ENCODE data around the gene RAB27A. TPM values are rescaled to one million over a fixed set of nuclear protein-coding genes. Genes with fewer than 3 reads are reported as not detected.

RAB27A gene
- total RNA-seq, 2 experiments from 2014 or later: 122 to 125 TPM

DNA sequence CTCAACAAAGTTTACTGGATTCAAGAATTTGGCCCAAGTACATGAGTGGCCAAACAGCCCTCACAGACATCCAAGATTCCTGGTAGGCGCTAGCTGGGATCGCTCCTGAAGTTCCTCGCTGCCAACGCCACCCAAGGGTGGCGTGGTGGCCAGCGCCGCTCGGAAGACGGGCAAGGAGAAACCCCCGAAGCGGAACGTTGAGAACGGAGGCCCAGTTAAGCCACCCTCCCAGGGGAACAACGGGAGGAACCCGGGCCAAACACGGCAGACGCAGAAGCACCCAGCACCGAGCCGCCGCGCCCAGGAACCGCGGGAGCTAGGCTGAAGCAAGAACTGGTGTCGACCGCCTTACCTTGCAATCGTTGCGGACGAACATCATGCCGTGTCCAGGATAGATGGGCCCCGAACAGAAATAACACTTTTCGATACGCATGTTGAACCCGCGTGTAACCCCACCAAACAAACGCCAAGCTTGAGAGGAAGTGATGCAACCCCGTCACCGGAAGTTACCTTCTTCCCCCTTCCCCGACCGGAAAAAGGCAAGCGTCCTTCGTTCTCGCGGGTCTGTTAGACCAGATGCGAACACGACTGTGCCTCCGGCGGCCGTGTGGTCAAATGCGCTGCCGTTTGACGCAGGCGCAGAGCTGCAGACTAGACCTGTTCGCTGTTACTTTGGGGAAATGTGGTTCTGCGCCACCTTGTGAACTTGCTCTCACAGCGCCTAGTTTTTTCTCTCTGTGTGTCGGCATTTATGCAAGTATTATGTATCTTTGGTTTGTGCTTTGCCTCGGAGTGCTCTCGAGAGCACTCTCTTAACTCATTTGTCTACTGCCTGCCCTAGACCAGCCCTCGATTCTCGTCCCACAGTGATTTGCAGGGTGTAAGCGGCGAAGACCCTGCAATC, 92.9 kb downstream of the RAB27A start, which contains the start of gene RSL24D1:
TSS of gene RSL24D1 (minus strand) at position 484 of the 904 bp plus-strand sequence. CDS start at position 433, 51 bp downstream.
- Mint-ChIP-seq H3K27me3 (no peaks in the 10 kb centered on the region), H3K4me3 (no peak within 1 kb of the TSS), H3K4me1 (ENCODE audit: low read depth) (peaks cover 21% of the 10 kb centered on the region), H3K27ac (no peak within 1 kb of the TSS), H3K36me3 (ENCODE audit: low read depth) (peaks cover 28% of the 10 kb centered on the region), H3K9me3 (peaks cover 7% of the 10 kb centered on the region)
- DNase-seq: peak; percentile 98
- TF ChIP-seq, protein P1, sequence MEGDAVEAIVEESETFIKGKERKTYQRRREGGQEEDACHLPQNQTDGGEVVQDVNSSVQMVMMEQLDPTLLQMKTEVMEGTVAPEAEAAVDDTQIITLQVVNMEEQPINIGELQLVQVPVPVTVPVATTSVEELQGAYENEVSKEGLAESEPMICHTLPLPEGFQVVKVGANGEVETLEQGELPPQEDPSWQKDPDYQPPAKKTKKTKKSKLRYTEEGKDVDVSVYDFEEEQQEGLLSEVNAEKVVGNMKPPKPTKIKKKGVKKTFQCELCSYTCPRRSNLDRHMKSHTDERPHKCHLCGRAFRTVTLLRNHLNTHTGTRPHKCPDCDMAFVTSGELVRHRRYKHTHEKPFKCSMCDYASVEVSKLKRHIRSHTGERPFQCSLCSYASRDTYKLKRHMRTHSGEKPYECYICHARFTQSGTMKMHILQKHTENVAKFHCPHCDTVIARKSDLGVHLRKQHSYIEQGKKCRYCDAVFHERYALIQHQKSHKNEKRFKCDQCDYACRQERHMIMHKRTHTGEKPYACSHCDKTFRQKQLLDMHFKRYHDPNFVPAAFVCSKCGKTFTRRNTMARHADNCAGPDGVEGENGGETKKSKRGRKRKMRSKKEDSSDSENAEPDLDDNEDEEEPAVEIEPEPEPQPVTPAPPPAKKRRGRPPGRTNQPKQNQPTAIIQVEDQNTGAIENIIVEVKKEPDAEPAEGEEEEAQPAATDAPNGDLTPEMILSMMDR (IDR thresholded peaks at IDR 0.05): peak; percentile 38
- ChIA-PET POLR2A (interaction anchor here (0.7 to 1.8 kb wide), 13 partner anchors 11 to 211 kb away, joined by 3 to 9 read pairs (median 4); partner anchors contain the start of genes CCPG1, PIERCE2, PIGB and PIGBOS1), CTCF (interaction anchor here (0.7 to 2.1 kb wide), 10 partner anchors 11 to 243 kb away, joined by 3 to 7 read pairs (median 4); partner anchors contain the start of genes CCPG1 and PIERCE2)
- intact Hi-C loops (cut with micrococcal nuclease): loop anchor here (1.0 to 10.0 kb wide), 2 partner anchors 94 to 208 kb away; partner anchors contain the start of genes CCPG1 and PIERCE2
- peak; percentile 99 for ATAC-seq

DNA sequence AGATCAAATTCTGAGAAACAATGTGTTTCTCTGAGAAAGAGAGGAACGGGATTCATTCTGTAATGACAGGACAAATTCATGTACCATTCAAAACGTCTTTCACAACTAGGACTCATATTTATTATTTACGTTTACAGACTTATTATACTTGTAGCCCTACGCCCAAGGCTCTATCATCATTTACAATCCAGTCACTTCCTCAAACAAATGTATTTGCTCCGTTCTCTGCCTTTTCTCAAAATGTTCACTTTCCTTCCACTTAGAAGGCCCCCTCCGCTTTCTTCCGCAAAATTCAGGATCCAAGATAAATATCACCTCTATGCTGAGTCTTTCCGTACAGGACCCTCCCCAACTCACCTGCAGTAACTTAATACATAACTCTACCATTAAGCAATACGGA, 93.6 kb downstream of the RAB27A start:
- peaks cover 35% of the 10 kb centered on the region for H3K36me3 Mint-ChIP-seq (ENCODE audit: low read depth)
- TF ChIP-seq, protein P1 (IDR thresholded peaks at IDR 0.05): no peak
- ChIA-PET POLR2A (interaction anchor here (0.8 to 1.8 kb wide), 4 partner anchors 26 to 212 kb away, joined by 3 to 9 read pairs (median 5); partner anchors contain the start of genes CCPG1 and PIERCE2), CTCF (interaction anchor here (1.3 kb wide), 1 partner anchor 95 kb away, joined by 7 read pairs; no protein-coding TSS in a partner anchor)
- intact Hi-C loops (cut with micrococcal nuclease): loop anchor here (10.0 kb wide), 1 partner anchor 209 kb away; the partner anchor contains the start of genes CCPG1 and PIERCE2
- no peak overlapping the region for H3K4me3 Mint-ChIP-seq
- H3K27ac Mint-ChIP-seq: no peak overlapping the region
- no peak for ATAC-seq
- DNase-seq: no peak
- H3K27me3 Mint-ChIP-seq: no peaks in the 10 kb centered on the region
- peaks cover 28% of the 10 kb centered on the region for H3K4me1 Mint-ChIP-seq (ENCODE audit: low read depth)
- peaks cover 7% of the 10 kb centered on the region for H3K9me3 Mint-ChIP-seq

DNA sequence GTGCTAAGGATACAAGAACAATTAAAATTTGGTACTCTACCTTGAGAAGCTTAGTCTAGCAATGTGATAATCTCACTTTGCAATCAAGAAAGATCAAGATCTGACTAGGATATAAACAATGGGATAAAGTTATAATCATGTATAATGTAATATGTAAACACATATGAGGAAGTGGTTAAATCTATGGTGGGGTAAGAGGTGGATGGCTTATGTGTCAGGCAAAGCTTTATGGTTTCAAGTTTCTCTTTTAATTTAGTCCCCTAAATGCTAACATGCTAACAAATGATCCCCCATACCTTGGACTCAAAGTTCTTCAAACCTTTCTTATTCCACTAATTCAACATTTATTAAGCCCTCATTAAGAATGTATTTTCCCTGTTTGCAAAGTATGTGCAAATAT, 95.4 kb downstream of the RAB27A start:
- ATAC-seq (no peak), DNase-seq (no peak)
- Mint-ChIP-seq H3K36me3 (ENCODE audit: low read depth) (peaks cover 38% of the 10 kb centered on the region), H3K4me3 (no peak overlapping the region), H3K27ac (no peak overlapping the region), H3K27me3 (no peaks in the 10 kb centered on the region), H3K9me3 (peaks cover 6% of the 10 kb centered on the region), H3K4me1 (ENCODE audit: low read depth) (peaks cover 39% of the 10 kb centered on the region)
- intact Hi-C loops (cut with micrococcal nuclease): loop anchor here (10.0 kb wide), 1 partner anchor 211 kb away; the partner anchor contains the start of genes CCPG1 and PIERCE2
- TF ChIP-seq, protein P1 (IDR thresholded peaks at IDR 0.05): no peak
- ChIA-PET POLR2A (interaction anchor here (1.1 kb wide), 1 partner anchor 34 kb away, joined by 3 read pairs; no protein-coding TSS in a partner anchor), CTCF (no interaction called here)

DNA sequence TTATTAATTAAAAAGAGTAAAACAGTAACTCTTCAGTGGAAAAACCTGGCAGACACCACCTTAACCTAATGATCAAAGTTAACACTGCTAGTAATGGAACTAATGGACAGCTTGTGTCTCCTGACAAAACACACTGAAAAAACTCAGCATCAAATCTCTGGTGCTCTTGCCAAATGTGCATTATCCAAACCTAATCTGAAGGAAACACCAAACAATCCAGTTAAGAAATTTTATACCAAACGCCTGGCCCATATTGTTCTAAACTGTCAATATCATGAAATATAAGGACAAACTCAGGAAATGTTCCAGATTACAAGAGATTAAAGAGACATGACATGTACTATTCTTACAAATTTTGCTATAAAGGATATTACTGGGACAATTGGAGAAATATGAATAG, 103.3 kb downstream of the RAB27A start:
- no peak overlapping the region for H3K27ac Mint-ChIP-seq
- no peak overlapping the region for H3K4me3 Mint-ChIP-seq
- intact Hi-C loops (cut with micrococcal nuclease): no loop called here
- DNase-seq (no peak), ATAC-seq (no peak)
- H3K27me3 Mint-ChIP-seq: no peaks in the 10 kb centered on the region
- peaks cover 44% of the 10 kb centered on the region for H3K4me1 Mint-ChIP-seq (ENCODE audit: low read depth)
- TF ChIP-seq, protein P1 (IDR thresholded peaks at IDR 0.05): no peak
- ChIA-PET CTCF (interaction anchor here (0.9 kb wide), 1 partner anchor 10 kb away, joined by 4 read pairs; the partner anchor contains the start of gene RSL24D1), POLR2A (interaction anchor here (0.9 kb wide), 1 partner anchor 10 kb away, joined by 3 read pairs; no protein-coding TSS in a partner anchor)
- H3K9me3 Mint-ChIP-seq: no peaks in the 10 kb centered on the region
- H3K36me3 Mint-ChIP-seq (ENCODE audit: low read depth): peaks cover 56% of the 10 kb centered on the region
